Measurements from ENCODE around the gene OGFOD3.
"Not testable (repeated sequence)": the region's sequence is repeated elsewhere in the genome, so short reads cannot be mapped to it uniquely, and the experiment has no call there.

The OGFOD3 gene

GRCh38 chr17:82432017-82432416 lies 13.6 kb upstream of the OGFOD3 start:
- peak; percentile 27 for DNase-seq

GRCh38 chr17:82429824-82430223 lies 11.4 kb upstream of the OGFOD3 start:
- DNase-seq, result no peak

DNA sequence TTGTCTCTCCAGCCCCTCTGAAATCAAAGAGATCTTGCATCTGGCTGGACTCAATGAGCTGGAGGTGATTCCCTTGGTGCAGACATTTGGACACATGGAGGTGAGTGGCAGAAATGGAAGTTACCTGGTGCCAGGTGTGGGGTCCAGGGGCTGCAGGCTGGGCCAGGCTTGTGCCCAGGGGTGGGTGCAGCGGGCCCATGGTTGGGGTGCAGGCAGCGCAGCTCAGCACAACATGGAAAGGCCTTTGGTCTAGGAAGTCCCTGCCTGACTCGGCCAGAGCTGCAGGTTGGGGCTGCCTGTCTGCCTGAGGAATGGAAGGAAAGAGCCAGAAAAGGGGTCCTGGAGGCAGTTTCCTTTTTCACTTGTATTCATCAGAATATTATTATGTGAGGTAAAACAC lies 10.2 kb upstream of the OGFOD3 start:
- no peak for DNase-seq

- no peak for DNase-seq
Measured at GRCh38 chr17:82424863-82425159, 6.4 kb upstream of the OGFOD3 start.

DNA sequence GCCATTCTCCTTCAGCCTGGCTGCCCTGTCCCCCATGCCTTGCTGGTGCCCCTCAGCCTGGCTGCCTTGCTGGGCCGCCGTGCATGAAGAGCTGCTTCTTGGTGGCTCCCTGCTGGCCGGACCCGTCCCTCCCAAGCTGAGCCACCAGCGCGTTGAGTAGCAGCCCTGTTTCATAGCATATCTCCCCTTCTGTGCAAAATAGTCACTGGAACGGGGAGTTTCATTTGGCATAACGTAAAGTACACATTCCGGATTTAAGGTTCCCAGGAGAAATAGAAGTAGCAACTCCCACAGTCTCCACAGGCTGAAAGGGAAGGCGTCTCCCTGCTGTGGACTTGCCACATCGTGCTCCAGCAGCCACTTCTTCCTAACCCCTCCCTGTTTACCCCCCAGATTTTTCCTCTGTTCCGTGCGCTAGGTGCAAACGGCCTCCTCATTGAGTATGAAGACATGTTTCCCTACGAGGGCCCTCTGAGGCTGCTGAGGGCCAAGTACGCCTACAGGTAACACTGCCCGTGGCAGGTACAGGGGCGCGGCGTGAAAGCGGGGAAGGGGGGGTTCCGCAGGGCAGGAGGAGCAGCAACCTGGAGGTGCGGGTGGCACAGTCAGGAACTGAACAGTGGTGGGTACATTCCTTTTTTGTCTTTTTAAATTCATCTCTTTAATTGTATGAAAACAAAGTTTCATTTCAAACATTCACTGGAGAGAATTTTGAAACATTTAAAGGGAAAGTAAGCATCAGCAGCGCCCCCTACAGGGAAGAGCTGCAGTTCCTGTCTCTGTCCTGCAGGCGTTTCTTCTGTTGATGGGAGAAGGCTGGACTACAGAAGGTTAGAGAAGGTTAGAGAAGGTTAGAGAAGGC lies 5.8 kb upstream of the OGFOD3 start:
- peak; percentile 63 for DNase-seq

- no peak for DNase-seq
Measured at GRCh38 chr17:82419540-82419939, 1.2 kb upstream of the OGFOD3 start.

- DNase-seq, result no peak
Measured at GRCh38 chr17:82416771-82417170, 1.6 kb downstream of the OGFOD3 start.

DNA sequence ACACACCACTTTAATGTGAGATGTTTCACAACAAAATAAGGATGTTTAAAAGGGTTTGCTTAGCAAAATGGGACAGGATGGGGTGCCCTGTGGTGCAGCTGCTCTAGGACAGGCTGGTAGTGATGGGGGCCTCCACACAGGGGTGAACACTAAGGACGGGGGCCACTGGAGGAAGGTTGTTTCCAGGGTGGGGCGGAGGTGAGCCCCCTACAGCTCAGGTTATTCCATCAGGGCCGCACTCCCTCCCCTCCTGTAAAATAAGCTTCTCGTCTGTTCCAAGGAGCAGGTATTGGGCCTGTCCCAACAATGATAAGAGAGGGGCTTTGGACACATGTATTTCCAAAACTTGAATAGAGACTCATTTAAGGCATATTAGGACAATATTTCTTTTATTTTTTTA lies 2.1 kb downstream of the OGFOD3 start:
- no peak for DNase-seq

DNA sequence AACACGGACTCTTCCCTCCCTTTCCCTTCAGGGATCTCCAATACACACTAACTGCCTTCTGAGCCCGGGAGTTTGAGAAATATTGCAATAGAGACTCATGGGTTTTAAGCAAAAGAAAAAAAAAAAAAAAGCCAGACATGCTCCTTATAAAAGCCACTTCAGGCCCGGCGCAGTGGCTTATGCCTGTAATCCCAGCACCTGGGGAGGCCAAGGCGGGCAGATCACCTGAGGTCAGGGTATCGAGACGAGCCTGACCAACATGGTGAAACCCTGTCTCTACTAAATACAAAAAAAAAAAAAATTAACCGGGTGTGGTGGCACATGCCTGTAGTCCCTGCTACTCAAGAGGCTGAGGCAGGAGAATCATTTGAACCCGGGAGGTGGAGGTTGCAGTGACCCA lies 2.6 kb downstream of the OGFOD3 start:
- DNase-seq, result no peak

GRCh38 chr17:82415336-82415735 lies 3.0 kb downstream of the OGFOD3 start:
- DNase-seq, result no peak

DNA sequence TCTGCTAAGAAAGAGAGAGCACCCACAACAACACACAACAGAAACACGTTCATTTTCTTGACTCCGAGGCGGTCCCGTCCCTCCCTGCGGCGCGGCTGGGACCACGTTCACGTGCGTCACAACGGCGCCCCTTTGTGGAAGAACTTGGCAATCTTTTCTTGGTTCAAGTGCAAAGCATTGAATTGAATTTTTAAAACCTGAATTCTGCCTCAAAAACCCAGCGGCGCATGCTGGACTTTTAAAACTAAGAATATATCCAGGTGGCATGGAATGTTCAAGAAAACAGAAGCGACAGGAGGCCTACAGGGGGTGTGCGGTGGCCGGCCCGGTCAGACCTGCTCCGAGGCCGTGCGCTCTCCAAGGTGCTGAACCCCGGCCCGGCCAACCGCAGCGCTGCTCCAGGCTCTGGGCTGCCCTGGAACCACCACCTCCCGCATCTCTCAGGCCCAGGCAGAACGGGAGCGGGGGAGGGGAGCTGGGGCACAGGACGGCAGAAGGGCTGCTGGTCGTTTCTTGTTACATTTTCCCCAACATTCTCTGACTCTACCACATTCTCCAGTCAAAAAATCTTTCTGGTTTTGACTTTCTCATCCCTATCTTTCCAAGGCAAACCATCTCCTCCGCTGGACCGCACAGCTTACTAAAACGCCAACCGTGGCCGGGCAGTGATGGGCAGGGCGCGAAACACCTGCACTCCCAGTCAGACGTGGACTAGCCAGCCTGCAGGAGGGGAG lies 3.7 kb downstream of the OGFOD3 start:
- peak; percentile 78 for DNase-seq

- DNase-seq, result no peak
Measured at GRCh38 chr17:82412535-82413520, 5.6 kb downstream of the OGFOD3 start.

GRCh38 chr17:82412081-82412480 lies 6.3 kb downstream of the OGFOD3 start:
- DNase-seq, result not testable (repeated sequence)

GRCh38 chr17:82411396-82412053 lies 6.9 kb downstream of the OGFOD3 start:
- DNase-seq, result no peak

GRCh38 chr17:82410014-82410716 lies 8.2 kb downstream of the OGFOD3 start:
- no peak for DNase-seq

DNA sequence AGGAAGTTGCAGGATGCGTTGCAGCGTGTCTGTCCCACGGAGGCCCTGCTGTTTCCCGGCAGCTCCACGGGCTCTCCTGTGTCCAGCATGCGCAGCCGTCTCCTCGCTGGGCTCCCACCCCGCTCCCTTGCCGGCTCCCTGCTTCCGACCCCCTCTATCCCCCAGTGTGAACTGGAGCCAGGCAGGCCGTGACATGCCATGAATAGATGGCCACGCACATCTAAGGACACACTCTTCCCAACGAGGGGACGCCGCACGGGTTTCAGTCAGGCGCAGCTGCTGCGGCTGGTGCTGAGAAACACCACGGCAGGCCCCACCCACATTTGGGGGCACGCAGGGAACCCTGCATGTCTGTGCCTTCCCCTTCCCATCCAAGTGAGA lies 9.5 kb downstream of the OGFOD3 start:
- DNase-seq, result no peak

DNA sequence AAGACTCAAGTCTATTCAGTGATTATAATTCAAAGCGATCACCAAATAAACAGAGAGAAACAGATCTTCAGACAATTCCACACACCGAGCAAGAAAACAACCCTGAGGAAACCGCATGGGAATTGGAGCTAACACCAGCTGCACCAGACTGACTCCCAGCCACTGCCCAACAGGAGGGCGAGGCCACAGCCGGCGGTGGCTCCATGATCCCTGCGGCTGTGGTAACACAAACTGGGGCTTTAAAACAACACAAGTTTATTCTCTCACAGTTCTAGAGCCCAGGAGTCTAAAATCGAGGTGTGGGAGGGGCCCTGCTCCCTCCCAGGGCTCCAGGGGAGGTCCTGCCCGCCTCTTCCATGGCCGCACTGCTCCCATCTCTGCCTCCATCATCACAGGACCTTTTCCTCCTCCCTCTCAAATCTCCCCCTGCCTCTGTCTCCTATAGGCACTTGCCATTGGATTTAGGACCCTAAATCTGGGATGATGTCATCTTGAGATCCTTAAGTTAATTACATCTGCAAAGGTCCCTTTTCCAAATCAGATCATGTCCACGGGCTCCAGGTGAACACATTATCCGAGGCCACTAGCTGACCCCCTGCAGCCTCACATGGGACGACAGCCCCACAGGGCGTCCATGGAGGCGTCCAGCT lies 10.0 kb downstream of the OGFOD3 start:
- peak; percentile 38 for DNase-seq

DNA sequence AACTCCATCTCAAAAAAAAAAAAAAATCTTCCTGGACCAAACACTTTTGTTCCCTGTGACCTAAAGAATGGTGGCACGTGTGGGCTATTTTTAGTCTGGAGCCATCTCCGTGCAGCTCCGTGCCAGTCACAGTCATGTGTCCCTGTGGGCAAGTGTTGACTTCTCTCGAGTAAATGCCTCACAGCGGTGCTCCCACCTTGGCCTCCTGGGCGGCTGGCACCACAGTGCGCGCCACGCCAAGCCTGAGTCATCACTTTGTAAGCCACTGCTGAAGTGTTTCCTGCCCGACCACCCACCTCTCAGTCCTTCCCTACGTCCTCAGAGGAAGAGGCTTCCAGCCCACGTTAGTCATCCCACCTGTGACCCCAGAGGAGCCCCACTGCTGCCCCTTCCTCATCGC lies 11.1 kb downstream of the OGFOD3 start:
- no peak for DNase-seq

DNA sequence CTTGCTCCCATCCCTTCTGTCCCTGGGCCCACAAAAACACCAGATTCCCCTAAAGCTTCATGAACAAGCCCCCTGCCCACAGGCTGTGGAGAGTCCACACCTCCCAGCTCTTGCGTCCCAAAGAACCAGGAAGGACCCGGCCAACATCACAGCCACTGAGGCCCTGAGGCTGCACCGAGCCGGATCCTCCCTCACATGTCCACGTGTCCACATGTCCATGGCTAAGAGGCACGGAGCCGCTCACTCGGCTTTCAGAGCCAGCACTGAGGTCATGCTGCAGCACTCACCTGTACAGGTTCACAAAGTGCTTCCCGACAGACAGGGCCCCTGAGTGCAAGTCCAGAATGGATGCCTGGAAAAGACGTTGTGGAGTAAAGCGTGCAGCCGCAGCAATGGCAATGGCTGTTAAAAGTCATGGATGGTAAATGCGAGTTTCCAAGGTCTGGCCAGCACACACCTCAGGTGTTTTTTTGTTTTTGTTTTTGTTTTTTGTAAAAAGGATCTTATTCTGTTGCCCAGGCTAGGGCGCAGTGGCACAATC lies 12.2 kb downstream of the OGFOD3 start:
- no peak for DNase-seq

GRCh38 chr17:82405051-82405450 lies 13.3 kb downstream of the OGFOD3 start:
- DNase-seq, result no peak
